ENCODE results near the gene IGF1R.
A peak's percentile ranks its signal among the peaks of the same experiment; 100 is the strongest.
"Not testable (repeated sequence)": the region's sequence is repeated elsewhere in the genome, so short reads cannot be mapped to it uniquely, and the experiment has no call there.

IGF1R gene

DNA sequence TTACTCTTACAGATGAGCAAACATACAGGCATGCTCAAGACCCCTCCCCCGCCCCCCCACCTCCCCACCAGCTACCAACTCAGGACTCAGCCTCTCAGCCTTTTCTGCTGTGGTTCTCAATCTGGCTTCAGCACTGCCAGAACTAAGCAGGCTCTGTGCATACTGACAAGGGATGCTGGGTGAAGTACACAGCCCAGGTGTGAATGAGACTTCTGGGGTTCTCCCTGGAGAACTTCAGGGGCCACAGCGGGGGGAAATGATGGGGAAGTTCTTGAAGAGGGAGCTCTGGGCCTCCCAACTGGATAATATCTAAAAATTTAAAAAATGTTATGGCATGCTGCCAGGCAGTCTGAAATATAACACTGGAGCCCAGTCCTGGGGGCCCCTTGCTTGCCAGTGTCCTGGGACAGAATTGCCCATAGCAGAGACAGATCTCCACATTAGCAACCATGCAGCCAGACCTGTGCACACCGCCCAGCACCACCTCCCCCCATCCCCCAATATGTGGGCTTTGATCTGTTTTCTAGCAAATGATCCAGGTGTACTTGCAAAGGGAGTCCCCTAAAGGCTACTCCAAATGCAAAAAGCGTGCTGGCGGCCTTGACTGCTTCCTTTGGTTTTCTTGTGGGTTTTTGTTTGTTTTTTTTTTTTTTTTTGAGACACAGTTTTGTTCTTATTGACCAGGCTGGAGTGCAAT, 317.9 kb downstream of the IGF1R start:
- DNase-seq (ENCODE audit: insufficient read length, low spot score) (peak; percentile 45), FAIRE-seq (no peak)

DNA sequence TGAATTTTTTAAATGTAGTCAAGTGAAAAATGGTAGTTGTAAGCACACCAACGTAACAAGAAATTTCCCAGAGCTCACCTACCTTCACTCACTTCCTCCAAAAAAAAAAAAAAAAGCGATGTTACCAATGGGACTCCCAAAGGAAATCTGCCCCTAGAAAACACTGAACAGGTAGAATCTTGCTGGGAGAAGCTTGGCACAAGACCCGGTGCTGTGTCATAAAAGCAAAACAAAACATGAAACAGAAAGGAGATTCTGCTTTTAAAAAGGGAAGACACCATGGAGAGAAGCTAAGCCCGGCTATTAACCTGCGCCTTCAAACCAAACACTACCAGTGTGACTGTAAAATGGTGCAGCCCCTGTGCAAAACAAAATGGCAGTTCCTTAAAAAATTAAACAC, 318.8 kb downstream of the IGF1R start:
- FAIRE-seq, result no peak

DNA sequence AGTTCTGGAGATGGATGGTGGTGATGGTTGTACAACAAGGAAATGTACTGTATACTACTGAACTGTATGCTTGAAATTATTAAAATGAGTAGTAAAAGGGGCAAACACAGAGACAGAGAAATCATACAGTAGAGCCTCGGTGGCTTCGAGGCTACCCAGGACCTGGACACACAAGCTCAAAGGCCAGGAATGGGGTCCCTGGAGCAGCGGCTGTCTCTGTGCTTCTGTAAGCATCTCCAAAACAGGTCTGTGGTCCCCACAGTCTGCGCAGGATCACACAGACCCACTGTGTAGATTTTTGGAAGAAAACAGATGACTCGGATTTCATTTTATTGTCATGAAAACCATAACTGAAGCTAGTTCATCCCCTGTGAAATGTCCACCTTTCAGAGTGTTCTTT, 319.6 kb downstream of the IGF1R start:
- FAIRE-seq (no peak), DNase-seq (ENCODE audit: insufficient read length, low spot score) (no peak)

More for the DNA sequence above, 318.8 kb downstream of the IGF1R start:
- no peak for DNase-seq (ENCODE audit: insufficient read length, low spot score)

DNA sequence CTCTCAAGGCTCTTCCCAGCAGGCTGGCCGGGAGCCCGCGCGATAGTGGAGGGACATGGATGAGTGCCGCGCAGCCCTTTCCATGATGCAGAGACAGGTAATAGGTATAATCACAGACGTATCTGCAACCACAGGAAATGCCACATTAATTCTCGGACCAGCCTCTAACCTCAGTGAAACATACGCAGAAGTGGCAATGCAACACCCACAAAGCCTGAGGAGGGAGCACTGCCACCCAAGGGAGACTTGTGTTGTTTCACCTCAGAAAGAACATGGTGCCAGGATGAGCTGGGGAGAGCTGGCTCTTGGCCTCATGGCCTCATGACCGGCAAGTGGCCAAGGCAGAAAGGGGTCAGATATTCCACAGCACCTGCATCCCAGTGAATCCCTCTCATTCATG, 320.2 kb downstream of the IGF1R start:
- FAIRE-seq (no peak), DNase-seq (ENCODE audit: insufficient read length, low spot score) (no peak)

DNA sequence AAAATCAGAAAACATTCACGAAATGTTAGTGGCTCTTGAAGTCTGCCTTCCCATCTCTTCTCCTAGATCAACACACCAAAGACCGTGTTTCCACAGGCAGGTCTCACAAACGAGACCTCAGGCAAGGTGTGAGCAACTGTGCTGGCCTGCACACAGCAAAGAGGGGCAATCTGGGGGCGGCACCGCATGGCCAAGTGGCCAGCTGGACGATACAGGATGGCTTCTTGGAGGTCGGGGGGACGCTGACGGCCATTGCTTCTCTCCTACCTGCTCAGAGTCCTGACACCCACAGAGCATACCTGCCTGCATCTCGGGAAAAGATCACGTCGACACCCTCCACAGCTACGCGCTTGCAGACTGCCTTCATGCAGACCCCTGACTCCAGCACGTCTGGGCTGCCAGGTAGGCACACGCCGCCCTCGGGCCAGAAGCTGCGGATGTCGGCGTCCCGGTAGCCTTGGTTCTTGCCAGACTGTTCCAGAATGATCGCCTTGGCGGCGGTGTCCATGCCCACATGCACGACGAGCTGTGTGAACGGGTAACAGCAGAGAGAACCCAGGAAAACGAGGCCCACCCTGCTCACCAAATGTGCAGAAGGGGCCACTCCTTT, 320.9 kb downstream of the IGF1R start:
- FAIRE-seq (no peak), DNase-seq (ENCODE audit: insufficient read length, low spot score) (no peak)

DNA sequence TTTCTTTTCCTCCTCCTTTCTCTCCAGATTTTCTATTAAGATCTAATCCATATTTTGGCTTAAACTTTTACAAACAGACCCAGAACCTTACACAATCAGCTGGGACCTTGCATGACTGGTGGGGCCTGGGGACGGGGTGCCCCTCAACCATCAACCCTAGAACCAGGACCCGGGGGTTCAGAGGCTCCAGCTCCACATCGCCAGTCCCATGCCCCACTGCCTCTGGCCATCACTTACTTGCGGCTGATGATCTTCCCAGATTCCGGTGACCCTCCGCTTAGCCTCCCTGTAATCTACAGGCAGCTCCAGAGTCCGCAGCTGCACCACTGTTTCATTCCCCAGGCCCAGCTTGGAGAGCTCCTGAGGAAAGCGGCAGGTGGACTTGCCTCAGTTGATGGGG, 322.5 kb downstream of the IGF1R start:
- DNase-seq (ENCODE audit: insufficient read length, low spot score) (no peak), FAIRE-seq (no peak)

DNA sequence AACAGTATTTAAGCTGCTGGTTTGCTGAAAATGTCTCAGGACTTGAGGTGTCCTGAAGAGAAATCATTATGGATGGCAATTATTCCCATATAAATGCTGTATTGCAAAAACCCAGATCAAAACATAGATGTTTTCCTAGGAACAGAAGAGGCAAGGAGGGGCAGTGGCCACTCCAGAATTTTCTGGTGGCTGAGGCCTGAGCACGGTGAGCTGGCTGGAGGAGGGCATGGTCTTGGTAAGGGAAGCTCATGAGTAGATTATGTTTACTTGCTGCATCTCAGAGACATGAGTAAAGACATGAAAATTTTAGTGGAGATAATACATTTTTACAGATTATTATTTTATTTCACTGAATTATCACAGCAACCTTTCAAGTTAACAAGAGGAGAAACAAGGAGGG, 328.2 kb downstream of the IGF1R start:
- DNase-seq (ENCODE audit: insufficient read length, low spot score), result no peak
- FAIRE-seq, result no peak

DNA sequence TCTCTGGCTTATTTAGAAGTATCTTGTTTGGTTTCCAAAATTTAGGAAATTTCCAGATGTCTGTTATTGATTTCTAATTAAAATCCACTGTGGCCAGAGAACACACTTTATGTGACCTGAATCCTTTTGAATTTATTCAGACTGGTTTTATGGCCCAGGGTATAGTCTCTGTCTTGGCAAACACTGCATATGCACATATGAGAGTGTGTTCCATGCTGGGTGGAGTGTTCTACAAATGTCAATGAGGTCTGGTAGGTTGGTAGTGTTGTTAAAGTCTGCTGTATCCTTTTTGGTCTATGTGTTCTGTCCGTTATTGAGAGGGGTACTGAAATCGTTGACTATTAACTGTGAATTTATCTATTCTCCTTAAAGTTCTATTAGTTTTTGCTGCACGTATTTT, 329.1 kb downstream of the IGF1R start:
- no peak for FAIRE-seq
- no peak for DNase-seq (ENCODE audit: insufficient read length, low spot score)

DNA sequence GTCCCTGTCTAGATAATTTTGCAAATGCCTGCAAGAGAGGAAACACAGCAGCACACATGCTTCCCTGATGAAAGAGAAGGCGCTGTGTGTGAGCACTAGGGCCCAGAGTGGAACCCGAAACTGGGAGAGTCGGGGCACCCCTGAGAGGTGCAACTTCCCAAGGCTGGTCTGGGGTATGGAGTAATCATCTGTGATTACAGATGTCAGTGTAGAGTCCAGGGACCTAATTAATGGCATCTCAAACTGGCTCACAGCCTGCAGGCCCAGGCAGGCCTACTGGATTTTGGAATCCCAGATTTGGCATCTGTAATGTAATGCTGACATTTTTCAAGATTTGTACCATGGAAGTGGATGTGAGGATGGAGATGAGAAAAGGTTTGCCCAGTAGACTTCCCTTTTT, 329.8 kb downstream of the IGF1R start:
- FAIRE-seq (no peak), DNase-seq (ENCODE audit: insufficient read length, low spot score) (no peak)

DNA sequence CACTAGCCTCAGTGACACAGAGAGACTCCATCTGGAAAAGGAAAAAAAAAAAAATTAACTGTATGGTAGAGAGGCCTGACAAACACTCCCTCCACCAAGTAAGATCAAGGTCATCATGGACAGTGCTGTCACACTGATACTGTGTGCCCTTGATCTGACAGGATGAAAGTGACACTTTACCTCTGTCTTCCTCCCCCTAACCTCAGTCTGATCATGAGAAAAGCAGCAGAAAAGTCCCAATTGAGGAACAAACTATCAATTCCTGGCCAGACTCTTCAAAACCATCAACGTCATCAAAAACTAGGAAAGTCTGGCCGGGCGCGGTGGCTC, 332.5 kb downstream of the IGF1R start:
- DNase-seq (ENCODE audit: insufficient read length, low spot score) (no peak), FAIRE-seq (no peak)

DNA sequence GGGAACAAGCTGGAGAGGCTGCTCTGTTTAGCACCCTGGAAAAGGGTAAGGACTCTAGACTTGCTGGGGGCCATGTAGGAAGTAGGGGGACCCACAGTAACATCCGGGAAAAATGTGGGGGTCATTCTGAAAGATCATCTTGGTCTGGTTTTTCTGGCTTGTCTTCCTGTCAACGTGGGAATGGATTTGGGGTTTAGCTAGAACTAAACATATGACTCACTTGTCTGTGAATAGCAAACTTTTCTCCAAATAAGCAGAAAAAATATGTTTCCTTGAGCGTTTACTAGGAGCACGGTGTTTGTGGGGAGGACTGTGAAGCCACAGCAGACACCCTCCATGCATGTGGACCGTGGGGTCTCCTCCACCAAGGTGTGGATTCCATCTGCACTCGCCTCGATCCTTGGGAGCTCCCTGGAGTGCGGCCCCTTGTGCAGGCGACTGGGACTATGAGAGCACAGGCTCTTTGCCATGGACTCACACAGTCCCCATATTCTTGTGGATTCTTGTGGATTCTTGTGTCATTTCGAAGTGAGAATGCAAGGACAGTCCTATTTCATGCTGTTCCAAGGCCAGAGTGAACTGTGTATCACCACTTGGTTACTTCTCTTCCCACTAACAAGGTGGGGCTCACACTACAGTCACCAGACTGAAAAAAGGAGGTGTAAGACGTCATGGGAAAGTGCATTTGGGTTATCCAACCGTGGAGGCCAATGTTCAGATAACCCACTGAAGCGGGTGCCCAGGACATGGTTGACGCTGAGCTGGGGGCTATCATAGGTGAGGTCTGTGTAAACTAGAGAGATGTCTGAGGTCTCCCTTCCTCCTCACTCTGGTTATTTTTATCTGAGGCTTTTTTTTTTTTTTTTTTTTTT, 333.7 kb downstream of the IGF1R start:
- no peak for FAIRE-seq
- DNase-seq (ENCODE audit: insufficient read length, low spot score), result no peak

DNA sequence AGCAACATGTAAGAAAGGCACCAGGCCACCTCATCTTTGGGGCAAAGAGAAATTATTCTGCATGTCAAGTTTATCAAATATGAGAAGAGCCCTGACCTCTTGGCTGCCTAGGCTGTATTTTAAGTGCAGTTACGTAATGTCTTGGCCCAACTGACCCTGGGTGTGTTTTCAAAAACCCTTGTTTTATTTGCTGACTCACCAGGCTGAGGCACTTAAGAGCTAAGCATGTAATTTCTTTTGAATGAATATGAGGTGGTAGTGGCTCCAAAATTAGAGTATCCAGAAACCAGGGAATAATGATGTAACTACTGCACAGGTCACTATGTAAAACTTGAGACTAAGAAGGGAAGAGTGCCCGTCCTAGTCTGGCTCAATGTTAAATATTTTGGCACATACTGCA, 335.0 kb downstream of the IGF1R start:
- peak; percentile 74 for DNase-seq (ENCODE audit: insufficient read length, low spot score)
- FAIRE-seq, result no peak

DNA sequence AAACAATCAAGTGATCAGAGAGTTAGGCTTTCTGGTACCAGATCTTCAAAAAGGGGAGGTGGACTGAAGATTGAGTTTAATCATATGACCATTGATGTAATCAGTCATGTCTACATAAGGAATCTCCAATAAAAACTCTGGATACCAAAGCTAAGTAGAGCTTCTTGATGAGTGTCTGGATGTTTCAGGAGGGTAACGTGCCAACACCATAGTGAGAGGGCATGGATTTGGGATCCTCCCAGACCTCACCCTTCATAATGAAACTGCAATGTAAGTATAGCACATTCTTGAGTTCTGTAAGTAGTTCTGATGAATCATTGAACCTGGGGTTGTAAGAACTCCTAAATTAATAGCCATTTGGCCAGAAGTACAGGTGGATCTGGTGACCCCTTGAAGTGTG, 337.9 kb downstream of the IGF1R start:
- DNase-seq (ENCODE audit: insufficient read length, low spot score), result no peak
- no peak for FAIRE-seq

DNA sequence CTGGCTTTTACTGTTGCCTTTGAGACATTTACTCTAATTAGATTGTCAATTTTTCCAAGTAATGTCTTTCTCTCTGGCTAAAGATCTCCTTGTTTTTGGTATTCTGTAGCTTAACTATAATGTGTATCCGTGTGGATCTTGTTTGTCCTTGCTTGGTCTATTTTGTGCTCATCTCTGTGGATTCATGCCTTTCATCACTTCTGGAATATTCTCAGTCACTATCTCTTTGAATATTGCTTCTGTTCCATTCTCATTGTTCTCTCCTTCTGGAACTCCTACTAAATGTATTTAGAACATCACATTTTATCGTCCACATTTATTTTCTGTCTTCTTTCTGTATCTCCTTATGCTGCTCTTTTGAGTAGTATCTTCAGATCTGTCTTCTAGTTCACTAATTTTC, 346.6 kb downstream of the IGF1R start:
- FAIRE-seq (no peak), DNase-seq (ENCODE audit: insufficient read length, low spot score) (no peak)

DNA sequence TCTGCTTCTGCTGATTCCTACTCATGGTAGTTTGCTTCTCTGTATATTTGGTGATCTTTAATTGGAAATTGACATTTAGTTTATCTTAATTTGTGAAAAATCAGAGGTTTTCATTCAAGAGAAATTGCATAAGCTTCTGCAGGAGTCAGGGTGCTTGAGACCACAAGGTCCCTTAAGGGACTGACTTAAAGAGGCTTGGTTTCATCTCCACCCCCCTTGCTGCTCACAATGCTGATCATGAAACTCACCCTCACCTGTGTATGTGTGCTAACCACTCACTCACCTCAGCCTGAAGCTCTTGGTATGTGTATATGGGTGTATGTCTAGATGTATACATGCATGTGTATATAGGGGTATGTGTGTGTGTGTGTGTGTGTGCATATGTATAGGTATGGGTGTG, 347.8 kb downstream of the IGF1R start:
- DNase-seq (ENCODE audit: insufficient read length, low spot score) (no peak), FAIRE-seq (no peak)

DNA sequence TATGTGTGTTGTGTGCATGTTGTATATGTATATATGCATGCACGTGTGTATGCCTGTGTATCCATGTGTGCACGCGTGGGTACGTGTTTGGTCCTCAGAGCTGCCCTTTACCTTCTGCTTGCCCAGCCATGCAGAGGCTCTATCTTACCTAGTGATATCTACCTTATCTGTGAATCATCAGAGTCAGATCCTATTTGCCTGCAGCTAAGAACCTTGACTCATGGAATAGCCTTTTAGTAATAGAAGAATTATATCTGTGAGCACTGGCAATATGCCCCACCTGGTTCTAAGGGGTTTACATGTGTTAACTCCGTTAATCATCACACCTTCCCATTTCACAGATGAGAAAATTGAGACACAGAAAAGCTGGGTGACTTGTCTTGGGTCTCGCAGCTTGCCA, 348.3 kb downstream of the IGF1R start:
- DNase-seq (ENCODE audit: insufficient read length, low spot score) (no peak), FAIRE-seq (no peak)

DNA sequence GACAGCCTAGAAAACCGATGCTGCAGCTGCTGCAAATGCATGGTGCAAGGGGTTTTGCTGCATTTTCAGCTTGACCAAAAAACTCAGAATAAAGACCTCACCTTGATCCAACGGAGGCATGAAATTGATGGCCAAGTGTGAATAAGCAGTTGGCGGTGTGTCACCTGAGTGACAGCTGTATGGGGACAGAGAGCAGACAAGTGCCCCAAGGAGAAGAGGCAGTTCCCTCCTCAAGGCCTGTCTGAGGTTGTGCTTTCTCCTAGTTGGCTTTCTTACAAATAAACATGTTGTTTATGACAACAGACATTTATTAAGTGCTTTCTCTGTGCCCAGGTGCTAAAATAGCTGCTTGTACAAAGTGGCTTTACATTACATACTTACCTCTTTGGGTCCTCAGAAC, 349.0 kb downstream of the IGF1R start:
- FAIRE-seq, result no peak
- no peak for DNase-seq (ENCODE audit: insufficient read length, low spot score)

DNA sequence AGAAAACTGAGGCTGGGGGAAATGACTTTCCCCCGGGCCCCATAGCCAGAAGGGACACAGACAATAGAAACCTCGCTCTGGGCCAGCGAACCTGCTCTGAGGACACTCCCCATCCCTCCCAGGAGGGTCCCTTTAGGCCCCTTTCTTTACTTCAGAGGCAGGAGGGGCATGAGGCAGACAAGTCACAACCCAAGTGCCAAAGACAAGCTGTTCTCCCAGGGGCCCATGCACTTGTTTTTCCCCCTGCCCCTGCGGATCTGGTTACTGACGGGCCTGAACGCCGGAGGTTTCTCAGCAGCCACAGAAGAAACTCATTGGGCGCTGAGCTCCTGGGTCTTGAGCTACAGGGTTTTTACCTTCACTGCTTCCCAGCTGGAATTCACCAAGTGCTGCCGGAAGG, 349.4 kb downstream of the IGF1R start:
- no peak for DNase-seq (ENCODE audit: insufficient read length, low spot score)
- FAIRE-seq, result no peak

DNA sequence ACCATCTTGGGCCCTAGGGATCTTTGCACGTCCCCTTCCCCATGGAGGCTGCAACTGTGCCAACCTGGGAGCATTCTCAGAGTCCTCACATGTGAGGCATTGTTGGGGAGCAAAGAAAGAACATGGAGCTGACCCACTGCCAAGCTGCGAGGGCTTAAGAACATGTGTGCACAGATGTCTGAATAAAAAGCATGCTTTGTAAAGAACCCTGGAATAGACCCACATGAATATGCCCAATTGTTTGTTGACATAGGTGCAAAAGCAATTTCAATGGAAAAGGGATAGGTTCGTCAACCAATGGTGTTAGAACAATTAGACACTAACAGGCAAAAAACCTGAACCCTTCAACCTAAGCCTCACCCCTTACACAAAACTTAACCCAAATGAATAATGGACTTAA, 349.9 kb downstream of the IGF1R start:
- no peak for FAIRE-seq
- no peak for DNase-seq (ENCODE audit: insufficient read length, low spot score)

DNA sequence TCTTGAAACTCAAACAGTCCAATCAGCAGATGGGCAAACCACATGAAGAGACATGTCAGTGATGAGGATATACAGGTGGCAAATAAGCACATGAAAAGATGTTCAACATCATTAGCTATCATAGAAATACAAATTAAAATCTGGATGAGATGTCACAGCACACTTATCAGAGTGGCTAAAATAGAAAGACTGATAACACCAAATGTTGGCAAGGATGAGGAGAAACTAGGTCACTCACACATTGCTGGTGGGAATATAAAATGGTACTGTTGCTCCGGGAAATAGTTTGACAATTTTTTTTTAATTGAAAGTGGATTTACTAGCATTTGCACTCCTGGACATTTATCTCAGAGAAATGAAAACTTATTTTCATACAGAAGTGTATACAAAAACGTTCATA, 350.9 kb downstream of the IGF1R start:
- FAIRE-seq (no peak), DNase-seq (ENCODE audit: insufficient read length, low spot score) (no peak)

DNA sequence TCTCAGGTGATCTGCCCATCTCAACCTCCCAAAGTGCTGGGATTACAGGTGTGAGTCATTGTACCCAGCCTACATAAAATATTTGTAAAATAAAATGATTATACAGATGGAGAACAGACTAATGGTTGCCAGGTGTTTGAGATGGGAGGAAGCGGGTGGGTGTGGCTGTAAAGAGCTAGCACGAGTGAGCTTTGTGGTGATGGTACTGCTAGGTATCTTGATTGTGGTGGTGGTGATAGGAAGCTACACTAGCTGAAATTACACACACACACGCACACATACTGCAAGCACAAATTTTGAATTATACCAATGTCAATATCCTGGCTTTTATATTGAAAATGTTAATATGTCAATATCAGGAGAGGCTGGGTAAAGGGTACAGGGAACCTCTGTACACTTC, 353.9 kb downstream of the IGF1R start:
- DNase-seq (ENCODE audit: insufficient read length, low spot score), result no peak

DNA sequence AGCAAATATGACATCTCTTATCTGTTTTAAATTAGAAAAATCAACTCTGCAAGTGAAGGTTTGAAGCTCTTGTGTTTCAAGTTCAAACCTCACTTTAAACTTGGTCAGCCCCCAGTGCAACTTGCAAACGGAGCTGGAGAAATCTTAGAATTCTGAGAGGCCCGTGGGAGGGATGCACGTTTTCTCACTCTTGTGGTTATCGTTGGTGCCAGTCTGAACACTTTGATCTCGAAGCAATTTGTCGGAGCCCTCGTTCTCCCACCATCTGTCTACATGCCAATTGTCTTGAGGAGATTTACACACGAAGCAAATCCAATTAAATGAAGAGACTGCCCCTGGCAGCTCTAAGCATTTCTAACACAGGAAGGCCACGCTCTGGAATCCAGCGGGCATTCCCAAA, 355.0 kb downstream of the IGF1R start:
- FAIRE-seq; DNase-seq (ENCODE audit: insufficient read length, low spot score): not testable (repeated sequence)

More for the DNA sequence above, 353.9 kb downstream of the IGF1R start:
- FAIRE-seq, result peak; percentile 38
